Fibroblast of the conjunctiva (primary cell): ENCODE results near the gene LBR.

Experiments used
- DNase-seq: peaks from one replicate; pipeline ENCODE4 v3.0.0-alpha.2; 2010; ENCODE audit warnings: low read depth

Gene LBR

GRCh38 chr1:225373155-225373554, 54.7 kb downstream of the LBR start:
- no peak for DNase-seq

- DNase-seq, result no peak
These were observed 56.4 kb downstream of the LBR start for GRCh38 chr1:225371366-225372010.

GRCh38 chr1:225368036-225368552, 59.7 kb downstream of the LBR start:
- peak; percentile 14 for DNase-seq

- DNase-seq, result no peak
These were observed 61.3 kb downstream of the LBR start for GRCh38 chr1:225366552-225366951.

- DNase-seq, result no peak
These were observed 61.8 kb downstream of the LBR start for GRCh38 chr1:225366018-225366417.

- DNase-seq, result no peak
These were observed 63.4 kb downstream of the LBR start for GRCh38 chr1:225364439-225364838.

- no peak for DNase-seq
These were observed 65.0 kb downstream of the LBR start for GRCh38 chr1:225362805-225363204.

- no peak for DNase-seq
These were observed 66.7 kb downstream of the LBR start for GRCh38 chr1:225361176-225361575.

- DNase-seq, result no peak
These were observed 67.7 kb downstream of the LBR start for GRCh38 chr1:225360119-225360518.

- no peak for DNase-seq
These were observed 72.0 kb downstream of the LBR start for GRCh38 chr1:225355863-225356262.

- DNase-seq, result no peak
These were observed 72.9 kb downstream of the LBR start for GRCh38 chr1:225354906-225355305.
